Chondrocyte (in vitro differentiated cells): ENCODE results near the gene NT5C. TPM values are rescaled to one million over a fixed set of nuclear protein-coding genes. Genes with fewer than 3 reads are reported as not detected.

Experiments used
- DNase-seq: peaks from one replicate; pipeline ENCODE4 v3.0.0; 2021; ENCODE audit warnings: mixed read lengths, low spot score
- H3K27ac Mint-ChIP-seq: one replicate; pipeline ENCODE4 v1.8.0; 2021; ENCODE audit warnings: mild to moderate bottlenecking, moderate library complexity, mixed read lengths; ENCODE audit not compliant: unreplicated experiment
- H3K27me3 Mint-ChIP-seq: 2 replicates; pipeline ENCODE4 v1.8.0; 2021; ENCODE audit warnings: low read depth, mixed read lengths
- H3K36me3 Mint-ChIP-seq: 2 replicates; pipeline ENCODE4 v1.8.0; 2021; ENCODE audit warnings: low read depth, mixed read lengths
- H3K4me1 Mint-ChIP-seq: 2 replicates; pipeline ENCODE4 v1.8.0; 2021; ENCODE audit warnings: low read depth, mild to moderate bottlenecking, mixed read lengths
- H3K4me3 Mint-ChIP-seq: one replicate; pipeline ENCODE4 v1.8.0; 2021; ENCODE audit warnings: mild to moderate bottlenecking, moderate library complexity, mixed read lengths; ENCODE audit not compliant: unreplicated experiment
- H3K9me3 Mint-ChIP-seq: 2 replicates; pipeline ENCODE4 v1.8.0; 2021; ENCODE audit warnings: low read depth, mixed read lengths
- total RNA-seq: library from RNA; stranded (reverse); gene quantifications from 3 replicates; pipeline ENCODE4 v1.2.1, GENCODE V29; 2021
- TF ChIP-seq, protein P1 (sequence below): fragments of 200-600 bp; sonication (generic); IDR thresholded peaks from 2 replicates; pipeline ENCODE4 v1.5.0; 2021; ENCODE audit warnings: antibody characterized with exemption, mild to moderate bottlenecking, moderate library complexity

The NT5C gene
- total RNA-seq, 1 donor from 2014 or later, result 31.2 TPM

DNA sequence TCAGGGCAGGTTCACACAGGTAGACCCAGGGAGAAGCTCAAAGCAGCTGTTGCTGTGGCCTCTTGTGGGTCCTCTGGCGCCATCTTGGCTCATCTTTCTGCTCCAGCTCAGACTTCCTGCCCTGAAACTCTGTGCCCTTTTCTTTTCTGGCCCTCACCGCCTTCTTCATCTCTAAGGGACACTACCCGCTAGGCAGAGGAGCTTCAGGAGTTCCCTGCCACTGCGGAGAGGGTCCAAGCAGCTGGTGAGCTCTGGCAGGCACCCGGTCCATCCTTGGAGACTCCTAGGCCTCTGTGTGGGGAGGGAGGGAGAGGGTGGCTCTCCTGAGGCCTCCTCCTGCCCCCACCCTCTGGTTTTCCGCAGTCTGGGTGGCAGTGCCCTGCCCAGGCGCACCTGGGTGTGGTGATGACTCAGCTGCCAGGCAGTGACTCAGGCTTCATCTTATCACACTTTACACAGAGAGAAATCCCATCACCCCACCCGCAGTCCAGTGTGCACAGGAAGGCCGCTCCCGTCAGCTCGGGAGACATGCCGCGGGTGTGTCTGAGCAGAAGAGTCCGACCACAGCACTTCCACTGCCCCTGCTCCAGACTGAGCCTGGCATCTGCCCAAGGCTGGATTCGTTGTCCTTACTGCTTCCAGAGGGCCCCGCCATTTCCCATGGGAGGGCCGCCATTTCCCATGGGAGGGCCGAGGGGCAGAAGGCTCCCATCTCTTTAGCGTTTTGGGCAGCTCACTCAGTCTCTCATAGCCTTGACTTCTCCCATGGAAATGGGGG, 7.3 kb downstream of the NT5C start:
- no peaks in the 10 kb centered on the region for H3K27me3 Mint-ChIP-seq
- H3K4me3 Mint-ChIP-seq, result no peak overlapping the region

DNA sequence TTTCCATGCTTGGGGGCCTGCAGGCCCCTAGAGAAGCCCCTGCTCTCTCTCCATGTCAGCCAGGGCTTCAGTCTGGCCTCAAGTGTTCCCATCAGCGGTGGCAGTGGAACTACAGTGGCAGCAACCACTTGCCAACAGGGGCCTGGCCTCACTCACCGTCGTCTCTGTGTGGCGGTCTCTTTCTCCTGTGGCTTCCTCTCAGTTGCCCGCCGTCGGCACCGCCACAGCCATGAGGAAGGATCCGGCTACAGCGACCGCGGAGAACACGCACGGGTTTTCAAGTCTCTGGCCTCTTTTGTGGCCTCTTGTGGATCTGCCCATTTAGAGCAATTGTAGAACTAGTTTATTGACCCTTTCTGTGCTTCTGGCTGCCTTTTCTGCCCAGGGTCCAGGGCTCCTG, 13.2 kb downstream of the NT5C start:
- Mint-ChIP-seq H3K36me3 (peaks cover 8% of the 10 kb centered on the region), H3K4me3 (no peak overlapping the region), H3K4me1 (peaks cover 14% of the 10 kb centered on the region), H3K27me3 (no peaks in the 10 kb centered on the region), H3K9me3 (no peaks in the 10 kb centered on the region), H3K27ac (no peak overlapping the region)
- no peak for DNase-seq
- TF ChIP-seq, protein P1, sequence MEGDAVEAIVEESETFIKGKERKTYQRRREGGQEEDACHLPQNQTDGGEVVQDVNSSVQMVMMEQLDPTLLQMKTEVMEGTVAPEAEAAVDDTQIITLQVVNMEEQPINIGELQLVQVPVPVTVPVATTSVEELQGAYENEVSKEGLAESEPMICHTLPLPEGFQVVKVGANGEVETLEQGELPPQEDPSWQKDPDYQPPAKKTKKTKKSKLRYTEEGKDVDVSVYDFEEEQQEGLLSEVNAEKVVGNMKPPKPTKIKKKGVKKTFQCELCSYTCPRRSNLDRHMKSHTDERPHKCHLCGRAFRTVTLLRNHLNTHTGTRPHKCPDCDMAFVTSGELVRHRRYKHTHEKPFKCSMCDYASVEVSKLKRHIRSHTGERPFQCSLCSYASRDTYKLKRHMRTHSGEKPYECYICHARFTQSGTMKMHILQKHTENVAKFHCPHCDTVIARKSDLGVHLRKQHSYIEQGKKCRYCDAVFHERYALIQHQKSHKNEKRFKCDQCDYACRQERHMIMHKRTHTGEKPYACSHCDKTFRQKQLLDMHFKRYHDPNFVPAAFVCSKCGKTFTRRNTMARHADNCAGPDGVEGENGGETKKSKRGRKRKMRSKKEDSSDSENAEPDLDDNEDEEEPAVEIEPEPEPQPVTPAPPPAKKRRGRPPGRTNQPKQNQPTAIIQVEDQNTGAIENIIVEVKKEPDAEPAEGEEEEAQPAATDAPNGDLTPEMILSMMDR, result no peak

More for the DNA sequence above, 7.3 kb downstream of the NT5C start:
- no peaks in the 10 kb centered on the region for H3K9me3 Mint-ChIP-seq
- H3K4me1 Mint-ChIP-seq, result peaks cover 15% of the 10 kb centered on the region
- TF ChIP-seq, protein P1, result no peak
- H3K27ac Mint-ChIP-seq, result peak overlapping the region; percentile 81
- no peak for DNase-seq
- peaks cover 5% of the 10 kb centered on the region for H3K36me3 Mint-ChIP-seq

DNA sequence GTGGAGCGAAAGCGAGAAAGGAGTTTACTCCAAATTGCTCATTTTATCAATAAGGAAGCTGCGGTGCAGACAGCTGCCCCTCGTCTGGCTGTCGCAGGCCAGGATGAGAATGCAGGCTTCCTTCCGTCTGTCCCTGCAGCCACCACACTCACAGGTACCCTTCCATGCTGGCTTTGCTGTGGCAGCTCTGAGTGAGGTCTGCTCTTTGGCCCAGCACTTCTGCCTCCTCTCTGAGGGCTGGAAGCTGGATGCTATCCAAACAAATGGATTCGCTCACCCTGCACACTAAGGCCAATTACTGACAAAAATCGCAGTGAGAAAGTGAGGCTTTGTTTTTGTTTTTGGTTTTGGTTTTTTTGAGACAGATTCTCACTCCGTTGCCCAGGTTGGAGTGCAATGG, 14.8 kb downstream of the NT5C start:
- TF ChIP-seq, protein P1, result no peak
- H3K27ac Mint-ChIP-seq, result no peak overlapping the region
- no peaks in the 10 kb centered on the region for H3K27me3 Mint-ChIP-seq
- DNase-seq, result no peak
- H3K4me1 Mint-ChIP-seq, result peaks cover 19% of the 10 kb centered on the region
- H3K9me3 Mint-ChIP-seq, result no peaks in the 10 kb centered on the region
- H3K4me3 Mint-ChIP-seq, result no peak overlapping the region
- H3K36me3 Mint-ChIP-seq, result peaks cover 10% of the 10 kb centered on the region

DNA sequence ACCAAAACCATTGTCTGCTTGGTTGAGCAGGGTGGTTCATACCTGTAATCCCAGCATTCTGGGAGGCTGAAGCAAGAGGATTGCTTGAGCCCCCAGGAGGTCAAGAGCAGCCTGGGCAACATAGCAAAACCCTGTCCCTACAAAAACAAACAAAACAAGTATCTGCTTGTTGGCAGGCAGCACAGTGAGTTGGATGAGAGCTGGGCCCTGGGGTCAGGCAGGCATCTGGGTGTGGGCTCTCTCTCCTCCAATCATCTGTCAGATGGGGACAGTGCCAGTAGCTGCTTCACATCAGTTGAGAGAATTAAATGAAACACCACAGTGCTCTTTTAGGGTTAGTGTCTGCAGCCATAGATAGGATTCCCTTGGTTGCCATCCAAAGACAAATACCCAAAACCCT, 16.0 kb downstream of the NT5C start:
- TF ChIP-seq, protein P1, result no peak
- peaks cover 8% of the 10 kb centered on the region for H3K36me3 Mint-ChIP-seq
- H3K4me1 Mint-ChIP-seq, result peaks cover 26% of the 10 kb centered on the region
- H3K4me3 Mint-ChIP-seq, result no peak overlapping the region
- no peak overlapping the region for H3K27ac Mint-ChIP-seq
- no peak for DNase-seq
- no peaks in the 10 kb centered on the region for H3K9me3 Mint-ChIP-seq
- H3K27me3 Mint-ChIP-seq, result no peaks in the 10 kb centered on the region

DNA sequence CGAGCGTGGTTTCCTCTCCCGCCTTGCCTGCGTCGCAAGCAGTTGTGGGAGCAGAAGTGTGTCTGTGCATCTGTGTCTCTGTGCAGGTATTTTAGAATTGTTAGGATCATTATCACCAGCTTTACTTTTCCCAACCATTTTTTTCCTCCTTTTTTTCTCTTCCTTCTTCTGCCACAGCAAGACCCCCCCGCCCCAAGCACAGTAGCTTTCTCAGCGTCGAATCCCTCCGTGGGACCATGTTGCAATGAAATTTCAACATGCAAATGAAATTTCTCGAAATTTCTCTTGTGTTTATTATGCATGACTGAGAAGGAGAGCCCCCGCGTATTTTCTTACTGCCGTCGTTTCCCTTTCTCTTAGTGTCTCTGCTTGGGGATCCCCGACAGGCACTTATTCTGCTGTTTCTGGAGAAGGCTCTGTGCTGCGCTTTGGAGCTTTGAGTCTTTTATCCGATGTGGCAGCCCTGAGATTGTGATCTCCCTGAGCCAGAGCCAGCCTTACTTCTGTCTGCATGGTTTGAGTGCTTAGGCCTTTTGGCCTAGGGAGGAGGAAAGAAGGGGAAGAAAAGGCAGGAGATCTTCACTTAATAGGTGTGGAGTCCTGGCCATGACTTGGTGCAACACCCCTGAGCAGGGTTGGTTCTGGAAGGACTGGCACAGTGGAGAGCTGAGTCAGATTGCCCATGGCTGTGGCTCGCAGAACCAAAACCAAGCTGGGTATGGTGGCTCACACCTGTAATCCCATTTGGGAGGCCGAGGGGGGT, 16.8 kb downstream of the NT5C start:
- Mint-ChIP-seq H3K4me3 (peak overlapping the region; percentile 60), H3K27ac (peak overlapping the region; percentile 22)

More for the DNA sequence above, 16.8 kb downstream of the NT5C start:
- Mint-ChIP-seq H3K9me3 (no peaks in the 10 kb centered on the region), H3K4me1 (peaks cover 30% of the 10 kb centered on the region), H3K36me3 (peaks cover 5% of the 10 kb centered on the region), H3K27me3 (no peaks in the 10 kb centered on the region)
- TF ChIP-seq, protein P1, result no peak
- no peak for DNase-seq
